IPS-15b (cell line): Measurements from ENCODE around the gene MYO7A.

Source experiments
- H3K27me3 ChIP-seq: one replicate; pipeline ENCODE4 v1.6.1; 2013; ENCODE audit warnings: low read length; ENCODE audit not compliant: control insufficient read depth, insufficient read depth
- H3K36me3 ChIP-seq: one replicate; pipeline ENCODE4 v1.6.1; 2013; ENCODE audit warnings: low read length; ENCODE audit not compliant: control insufficient read depth, insufficient read depth
- H3K4me1 ChIP-seq: one replicate; pipeline ENCODE4 v1.6.1; 2013; ENCODE audit warnings: mild to moderate bottlenecking, low read length; ENCODE audit not compliant: control insufficient read depth, insufficient read depth
- H3K4me3 ChIP-seq: one replicate; pipeline ENCODE4 v1.5.1; 2013; ENCODE audit warnings: low read depth, low read length
- H3K9ac ChIP-seq: one replicate; pipeline ENCODE4 v1.6.1; 2013; ENCODE audit warnings: low read depth, mild to moderate bottlenecking, low read length
- H3K9me3 ChIP-seq: one replicate; pipeline ENCODE4 v1.6.1; 2013; ENCODE audit warnings: mild to moderate bottlenecking, low read length; ENCODE audit not compliant: control insufficient read depth, insufficient read depth

Gene MYO7A

DNA sequence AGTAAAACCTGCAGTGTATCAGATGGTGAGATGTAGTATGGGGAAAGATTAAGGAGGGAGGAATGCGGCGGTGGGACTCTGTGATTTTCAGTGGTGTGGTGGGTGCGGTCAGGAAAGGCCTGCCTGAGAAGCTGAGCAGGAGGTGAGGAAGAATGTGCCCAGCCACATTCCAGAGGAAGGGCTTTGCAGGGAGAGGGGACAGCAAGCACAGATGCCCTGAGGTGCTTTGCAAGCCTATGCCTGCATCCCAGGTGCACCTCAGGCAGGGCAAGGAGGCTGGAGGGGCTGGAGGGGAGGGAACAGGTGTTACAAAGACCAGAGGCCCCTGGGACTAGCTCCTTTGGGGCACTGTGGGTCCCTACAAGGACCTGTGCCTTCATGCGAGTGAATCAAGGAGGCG is 42.1 kb downstream of the MYO7A start:
- no peaks in the 10 kb centered on the region for H3K27me3 ChIP-seq
- H3K4me3 ChIP-seq, result no peak overlapping the region
- no peaks in the 10 kb centered on the region for H3K36me3 ChIP-seq
- H3K9me3 ChIP-seq, result no peaks in the 10 kb centered on the region
- no peak overlapping the region for H3K9ac ChIP-seq
- H3K4me1 ChIP-seq, result peaks cover 11% of the 10 kb centered on the region

DNA sequence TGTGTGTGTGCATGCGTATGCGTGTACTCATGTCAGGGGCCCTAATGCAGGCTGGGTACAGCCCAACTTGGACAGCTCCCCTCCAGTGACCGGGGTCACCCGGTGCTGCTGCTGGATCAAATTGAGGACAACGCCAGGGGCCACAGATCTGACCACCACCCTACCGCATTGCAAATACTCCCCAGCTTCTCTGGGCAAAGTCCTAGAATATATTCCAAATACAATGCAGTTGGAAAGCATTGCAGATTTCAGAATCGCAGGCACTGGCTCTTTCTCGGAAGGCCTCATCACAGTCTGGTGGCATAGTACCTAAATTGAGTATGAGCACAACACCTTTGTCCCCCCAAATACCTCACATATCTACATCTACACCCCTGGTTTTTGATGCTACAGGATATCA is 43.2 kb downstream of the MYO7A start:
- peaks cover 11% of the 10 kb centered on the region for H3K4me1 ChIP-seq
- H3K9me3 ChIP-seq, result no peaks in the 10 kb centered on the region
- no peaks in the 10 kb centered on the region for H3K36me3 ChIP-seq
- H3K9ac ChIP-seq, result no peak overlapping the region
- H3K27me3 ChIP-seq, result no peaks in the 10 kb centered on the region
- no peak overlapping the region for H3K4me3 ChIP-seq

DNA sequence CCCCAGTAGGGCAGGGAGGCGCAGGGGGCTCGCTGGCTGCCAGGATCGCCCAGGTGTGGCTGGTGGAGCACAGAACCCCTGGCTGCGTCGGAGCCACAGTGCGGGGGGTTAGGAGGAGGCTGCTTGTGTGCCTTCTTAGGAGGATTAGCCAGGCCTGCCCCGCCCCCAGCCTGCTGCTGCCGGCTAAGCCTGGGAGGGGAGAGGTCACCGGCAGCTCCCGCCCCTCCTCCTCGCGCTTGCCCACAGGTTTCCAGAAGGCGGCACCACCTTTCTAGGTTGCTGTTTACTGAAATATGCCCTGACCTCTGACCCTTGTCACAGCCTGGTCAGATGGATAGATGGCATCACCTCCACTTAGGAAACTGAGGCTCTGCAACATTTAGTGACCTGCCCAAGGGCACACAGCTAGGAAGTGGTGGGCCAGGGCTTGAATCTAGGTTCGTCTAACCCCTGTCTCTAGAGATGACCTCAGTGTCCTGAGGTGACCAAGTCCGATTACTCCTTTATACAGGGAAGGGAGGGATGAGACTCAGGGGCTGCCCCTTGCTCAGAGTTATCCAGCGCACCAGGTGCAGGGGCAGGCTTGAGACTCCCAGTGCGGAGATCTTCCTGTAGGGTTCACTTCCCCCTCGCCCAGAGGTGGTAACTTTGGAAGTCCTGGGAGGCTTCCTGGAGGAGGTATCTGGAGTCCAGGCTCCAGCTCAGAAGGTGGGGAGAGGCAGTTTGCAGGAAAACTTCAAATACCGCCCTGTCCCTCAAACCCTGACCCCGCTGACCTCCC is 44.0 kb downstream of the MYO7A start:
- peaks cover 11% of the 10 kb centered on the region for H3K4me1 ChIP-seq
- H3K9me3 ChIP-seq, result no peaks in the 10 kb centered on the region
- no peaks in the 10 kb centered on the region for H3K36me3 ChIP-seq
- H3K9ac ChIP-seq, result no peak overlapping the region
- H3K27me3 ChIP-seq, result no peaks in the 10 kb centered on the region
- peak overlapping the region; percentile 1 for H3K4me3 ChIP-seq

DNA sequence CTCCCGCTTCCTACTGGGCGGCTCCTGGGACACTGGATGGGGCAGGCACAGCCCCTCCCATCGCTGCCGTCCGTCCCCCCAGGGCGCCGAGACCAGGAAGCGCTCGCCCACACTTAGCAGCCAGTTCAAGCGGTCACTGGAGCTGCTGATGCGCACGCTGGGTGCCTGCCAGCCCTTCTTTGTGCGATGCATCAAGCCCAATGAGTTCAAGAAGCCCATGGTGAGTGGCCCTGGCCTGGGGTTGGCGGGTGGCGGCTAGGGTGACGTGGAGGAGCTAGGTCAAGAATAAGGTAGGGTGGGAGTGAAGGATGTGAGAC is 44.6 kb downstream of the MYO7A start:
- Histone ChIP-seq H3K9me3 (no peaks in the 10 kb centered on the region), H3K27me3 (no peaks in the 10 kb centered on the region), H3K36me3 (no peaks in the 10 kb centered on the region), H3K4me1 (peaks cover 11% of the 10 kb centered on the region), H3K9ac (no peak overlapping the region), H3K4me3 (peak overlapping the region; percentile 1)

DNA sequence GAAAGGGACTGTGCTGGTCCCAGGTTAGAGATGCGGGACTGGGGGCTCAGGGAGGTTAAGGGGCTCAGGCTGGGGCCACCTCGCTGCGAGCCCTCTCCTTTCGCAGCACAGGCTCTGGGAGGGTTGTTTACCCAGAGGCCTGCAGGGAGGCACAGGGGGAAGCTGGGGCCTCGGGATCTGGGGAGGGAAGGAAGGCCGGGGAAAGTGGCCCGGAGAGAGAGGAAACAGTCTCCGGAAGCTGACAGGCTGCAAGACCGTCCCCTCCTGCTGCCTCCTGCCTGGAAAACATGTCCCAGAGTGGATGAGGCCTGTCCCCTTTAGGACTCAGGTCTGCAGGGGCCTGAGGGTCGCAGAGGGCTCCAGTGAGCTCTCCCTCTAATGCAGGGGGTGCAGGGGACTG is 45.4 kb downstream of the MYO7A start:
- Histone ChIP-seq H3K9ac (peak overlapping the region; percentile 5), H3K36me3 (no peaks in the 10 kb centered on the region), H3K27me3 (no peaks in the 10 kb centered on the region), H3K4me3 (no peak overlapping the region), H3K4me1 (peaks cover 11% of the 10 kb centered on the region), H3K9me3 (no peaks in the 10 kb centered on the region)

DNA sequence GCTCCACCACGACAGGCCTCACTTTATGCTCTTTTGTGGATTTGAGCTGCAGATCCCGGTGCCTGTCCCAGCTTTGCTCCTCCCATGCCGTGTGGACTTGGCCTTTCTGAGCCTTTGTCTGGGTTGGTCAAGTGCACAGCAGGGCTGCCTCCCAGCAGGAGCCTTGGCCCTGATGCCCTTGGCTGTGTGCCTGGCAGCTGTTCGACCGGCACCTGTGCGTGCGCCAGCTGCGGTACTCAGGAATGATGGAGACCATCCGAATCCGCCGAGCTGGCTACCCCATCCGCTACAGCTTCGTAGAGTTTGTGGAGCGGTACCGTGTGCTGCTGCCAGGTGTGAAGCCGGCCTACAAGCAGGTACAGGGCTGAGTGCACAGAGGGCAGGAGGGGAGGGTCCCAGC is 46.5 kb downstream of the MYO7A start:
- Histone ChIP-seq H3K9ac (no peak overlapping the region), H3K4me1 (peaks cover 11% of the 10 kb centered on the region), H3K9me3 (no peaks in the 10 kb centered on the region), H3K36me3 (no peaks in the 10 kb centered on the region), H3K4me3 (no peak overlapping the region), H3K27me3 (no peaks in the 10 kb centered on the region)

DNA sequence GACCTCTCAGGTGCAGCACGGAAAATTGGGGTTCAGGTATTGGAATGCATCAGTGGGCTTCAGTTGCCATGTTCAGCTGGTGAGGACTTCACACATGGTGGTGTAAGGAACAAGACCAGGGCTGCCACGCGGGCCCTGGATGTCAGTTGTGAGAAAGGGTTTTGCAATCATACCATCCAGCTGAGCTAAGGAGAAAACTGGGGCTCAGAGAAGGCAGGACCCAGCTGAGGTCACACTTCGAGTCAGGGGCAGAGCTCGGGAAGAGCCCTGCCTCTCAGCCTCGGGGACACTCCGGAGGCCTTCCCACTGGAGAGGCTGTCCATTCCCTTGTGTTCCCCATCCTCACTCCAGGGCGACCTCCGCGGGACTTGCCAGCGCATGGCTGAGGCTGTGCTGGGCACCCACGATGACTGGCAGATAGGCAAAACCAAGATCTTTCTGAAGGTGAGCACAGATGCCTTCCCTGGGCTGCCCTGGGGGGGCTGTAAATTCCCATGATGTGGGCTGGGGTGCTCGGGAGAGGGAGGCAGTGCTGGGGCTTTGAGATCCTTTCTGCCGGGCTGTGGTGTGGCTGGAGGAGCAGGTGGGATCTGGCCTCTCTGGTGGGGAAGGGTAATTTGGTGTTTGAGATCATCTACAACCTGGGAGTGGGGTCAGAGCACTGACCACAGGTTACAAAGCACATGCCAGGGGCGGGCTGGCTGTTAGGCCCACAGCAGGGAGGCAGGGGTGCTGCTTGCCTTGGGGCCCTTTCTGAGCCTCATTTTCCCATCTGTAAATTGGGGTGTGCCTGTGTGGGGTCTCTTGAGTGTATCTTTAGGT is 47.2 kb downstream of the MYO7A start:
- peak overlapping the region; percentile 26 for H3K9ac ChIP-seq
- peaks cover 11% of the 10 kb centered on the region for H3K4me1 ChIP-seq
- no peak overlapping the region for H3K4me3 ChIP-seq
- no peaks in the 10 kb centered on the region for H3K27me3 ChIP-seq
- no peaks in the 10 kb centered on the region for H3K36me3 ChIP-seq
- H3K9me3 ChIP-seq, result no peaks in the 10 kb centered on the region

DNA sequence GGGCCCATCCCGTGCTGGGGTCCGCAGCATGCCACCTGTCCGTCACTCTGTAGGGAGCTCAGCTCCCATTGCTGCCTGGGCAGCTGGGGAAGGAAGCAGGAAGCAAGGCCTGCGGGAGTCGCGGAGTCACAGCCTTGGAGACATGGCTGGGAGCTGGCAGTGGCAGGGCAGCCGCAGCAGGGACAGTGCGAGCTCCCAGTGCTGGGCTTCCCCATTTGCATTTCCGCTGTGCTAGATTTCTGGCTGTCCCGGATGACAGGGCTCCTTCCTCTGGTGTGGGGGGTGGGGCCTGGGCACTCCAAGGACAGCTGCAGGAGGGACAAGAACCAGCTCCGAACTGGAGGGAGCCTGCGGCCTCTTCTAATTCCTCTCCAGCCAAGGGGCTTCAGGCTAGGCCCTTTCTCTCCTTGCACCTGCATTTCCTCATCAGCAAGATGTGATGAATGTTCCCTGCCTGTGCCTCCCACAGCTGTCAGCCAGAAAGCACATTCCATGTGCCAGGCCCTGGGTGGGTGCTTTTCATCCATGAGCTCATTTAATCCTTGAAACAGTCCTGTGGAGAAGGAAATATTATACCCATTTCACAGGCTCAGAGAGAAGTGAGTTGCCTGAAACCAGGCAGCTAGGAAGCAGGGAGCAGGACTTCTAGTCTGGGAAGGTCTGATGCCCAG is 48.0 kb downstream of the MYO7A start:
- H3K4me3 ChIP-seq, result no peak overlapping the region
- H3K9ac ChIP-seq, result peak overlapping the region; percentile 26

DNA sequence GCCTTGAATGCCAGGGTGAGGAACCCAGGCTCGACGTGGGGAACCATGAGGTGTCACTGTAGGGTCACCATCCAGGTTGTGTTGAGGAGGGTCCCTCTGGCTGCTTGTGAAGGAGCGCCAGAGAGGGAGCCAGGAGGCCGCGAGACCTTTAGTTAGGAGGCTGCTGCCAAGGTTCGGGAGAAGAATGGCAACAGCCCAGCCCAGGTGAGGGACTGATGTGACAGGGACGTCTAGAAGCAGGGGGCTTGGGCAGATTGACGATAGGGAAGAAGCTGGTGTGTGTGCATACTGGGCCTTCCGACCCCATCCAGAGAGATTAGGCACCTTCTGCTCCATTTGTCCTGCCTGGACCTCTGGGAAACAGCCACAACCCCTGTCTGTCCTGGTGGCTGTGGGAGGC is 49.0 kb downstream of the MYO7A start:
- no peak overlapping the region for H3K4me3 ChIP-seq
- H3K27me3 ChIP-seq, result no peaks in the 10 kb centered on the region
- H3K36me3 ChIP-seq, result no peaks in the 10 kb centered on the region
- no peak overlapping the region for H3K9ac ChIP-seq
- H3K9me3 ChIP-seq, result no peaks in the 10 kb centered on the region
- peaks cover 9% of the 10 kb centered on the region for H3K4me1 ChIP-seq

More for the DNA sequence above, 48.0 kb downstream of the MYO7A start:
- H3K27me3 ChIP-seq, result no peaks in the 10 kb centered on the region
- H3K9me3 ChIP-seq, result no peaks in the 10 kb centered on the region
- peaks cover 9% of the 10 kb centered on the region for H3K4me1 ChIP-seq
- H3K36me3 ChIP-seq, result no peaks in the 10 kb centered on the region

DNA sequence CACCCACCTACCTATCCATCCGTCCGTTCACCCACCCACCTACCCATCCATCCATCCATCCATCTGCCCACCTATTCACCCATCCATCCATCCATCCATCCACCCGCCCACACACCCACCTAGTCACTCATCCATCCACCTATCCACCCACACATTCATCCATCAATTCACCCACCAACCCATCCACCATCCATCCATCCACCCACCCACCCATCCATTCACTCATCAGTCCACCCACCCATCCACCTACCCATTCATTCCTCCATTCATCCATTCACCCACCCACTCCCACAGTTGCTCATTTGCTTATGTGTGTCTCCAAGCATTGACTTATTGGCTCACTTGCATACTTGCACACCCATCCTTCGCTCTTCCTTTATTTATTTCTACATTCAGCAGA is 50.1 kb downstream of the MYO7A start:
- H3K4me1 ChIP-seq, result peaks cover 2% of the 10 kb centered on the region
- H3K27me3 ChIP-seq, result no peaks in the 10 kb centered on the region
- H3K9ac ChIP-seq, result no peak overlapping the region
- H3K36me3 ChIP-seq, result no peaks in the 10 kb centered on the region
- H3K9me3 ChIP-seq, result no peaks in the 10 kb centered on the region
- no peak overlapping the region for H3K4me3 ChIP-seq

DNA sequence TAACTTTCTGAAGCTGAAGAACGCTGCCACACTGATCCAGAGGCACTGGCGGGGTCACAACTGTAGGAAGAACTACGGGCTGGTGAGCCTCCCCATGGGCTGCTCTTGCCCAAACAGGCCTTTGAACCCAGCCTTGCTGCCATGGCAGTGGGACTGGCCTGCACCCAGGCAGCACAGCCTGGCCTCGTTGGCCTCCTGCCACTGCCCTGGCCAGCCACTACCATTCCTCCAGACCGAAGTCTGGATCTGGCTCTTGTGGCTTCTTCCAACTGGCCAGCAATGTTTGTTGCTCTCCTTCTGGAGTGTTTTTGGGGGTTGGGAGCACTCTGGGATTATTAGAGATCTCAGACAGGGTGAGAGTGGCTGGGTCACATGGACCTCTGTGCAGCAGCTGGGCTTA is 51.0 kb downstream of the MYO7A start:
- Histone ChIP-seq H3K36me3 (no peaks in the 10 kb centered on the region), H3K9ac (no peak overlapping the region), H3K27me3 (no peaks in the 10 kb centered on the region), H3K4me1 (peaks cover 2% of the 10 kb centered on the region), H3K4me3 (no peak overlapping the region), H3K9me3 (no peaks in the 10 kb centered on the region)

DNA sequence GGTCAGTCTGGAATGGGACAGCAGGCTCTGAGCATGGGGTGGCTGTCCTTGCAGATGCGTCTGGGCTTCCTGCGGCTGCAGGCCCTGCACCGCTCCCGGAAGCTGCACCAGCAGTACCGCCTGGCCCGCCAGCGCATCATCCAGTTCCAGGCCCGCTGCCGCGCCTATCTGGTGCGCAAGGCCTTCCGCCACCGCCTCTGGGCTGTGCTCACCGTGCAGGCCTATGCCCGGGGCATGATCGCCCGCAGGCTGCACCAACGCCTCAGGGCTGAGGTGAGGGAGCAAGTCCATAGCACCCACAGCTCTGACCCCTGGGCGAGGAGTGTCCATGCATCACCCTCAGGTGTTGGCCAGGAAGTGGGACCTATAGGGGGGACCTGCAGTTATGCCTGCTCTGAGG is 51.6 kb downstream of the MYO7A start:
- Histone ChIP-seq H3K9ac (no peak overlapping the region), H3K36me3 (no peaks in the 10 kb centered on the region), H3K9me3 (no peaks in the 10 kb centered on the region), H3K4me1 (no peaks in the 10 kb centered on the region), H3K27me3 (no peaks in the 10 kb centered on the region), H3K4me3 (no peak overlapping the region)
